SK-N-SH (cell line): Measurements from ENCODE around the gene NRCAM. TPM values are rescaled to one million over a fixed set of nuclear protein-coding genes. Genes with fewer than 3 reads are reported as not detected.

ENCODE experiments used
- CTCF ChIA-PET: fragments of 300-600, 350-600 bp; formaldehyde crosslinking; extraction: SDS; loops from one replicate; lab custom pipeline; 2021; lab: Yijun Ruan, JAX
- POLR2A ChIA-PET: fragments of 350-600 bp; sonication (Branson Sonifier 250); formaldehyde crosslinking; extraction: SDS; loops from one replicate; lab custom pipeline; 2020; ENCODE audit warnings: antibody characterized with exemption, inconsistent platforms; lab: Yijun Ruan, JAX
- DNase-seq: peaks from one replicate; pipeline ENCODE4 v3.0.0; 2012
- H2AFZ ChIP-seq: fragments of 200-600 bp; sonication (generic); 2 replicates; pipeline ENCODE4 v1.8.1; 2016; ENCODE audit warnings: antibody characterized with exemption, mild to moderate bottlenecking, low read depth
- H3F3A ChIP-seq: fragments of 200-600 bp; sonication (generic); replicated peaks from 2 replicates; pipeline ENCODE3; 2016; ENCODE audit warnings: antibody characterized with exemption, mild to moderate bottlenecking; ENCODE audit not compliant: insufficient read depth
- H3K27ac ChIP-seq, 2 experiments: fragments of 200-500 bp in 1 of 2; fragments of 200-600 bp in 1 of 2; sonication (Bioruptor generic) in 1 of 2; sonication (generic), shearing (Covaris generic) in 1 of 2; 2 replicates each; pipeline versions ENCODE4 v1.5.1 to v1.6.1; 2014 to 2016; ENCODE audit warnings: low read depth in 2 of 2, inconsistent platforms in 1 of 2, low read length in 1 of 2, mild to moderate bottlenecking in 1 of 2, mixed read lengths in 1 of 2
- H3K27me3 ChIP-seq: fragments of 200-600 bp; sonication (generic), shearing (Covaris generic); 2 replicates; pipeline ENCODE4 v1.6.1; 2016; ENCODE audit warnings: mixed run types; ENCODE audit not compliant: insufficient read depth
- H3K36me3 ChIP-seq, 2 experiments: fragments of 200-500 bp in 1 of 2; fragments of 200-600 bp in 1 of 2; sonication (Bioruptor generic) in 1 of 2; sonication (generic) in 1 of 2; replicated peaks in 1 of 2; 2 replicates each; pipeline versions ENCODE3 to v1.5.1; 2014 to 2016; ENCODE audit warnings: low read length in 1 of 2, mild to moderate bottlenecking in 1 of 2; ENCODE audit not compliant: insufficient read depth in 2 of 2, control insufficient read depth in 1 of 2
- H3K4me1 ChIP-seq, 2 experiments: fragments of 200-500 bp in 1 of 2; fragments of 200-600 bp in 1 of 2; sonication (Bioruptor generic) in 1 of 2; sonication (generic), shearing (Covaris generic) in 1 of 2; 2 replicates each; pipeline versions ENCODE4 v1.5.1 to v1.6.1; 2014 to 2016; ENCODE audit warnings: low read depth in 1 of 2, low read length in 1 of 2, mixed run types in 1 of 2; ENCODE audit not compliant: insufficient read depth in 2 of 2, control insufficient read depth in 1 of 2
- H3K4me2 ChIP-seq: fragments of 200-600 bp; sonication (generic), shearing (Covaris generic); 2 replicates; pipeline ENCODE4 v1.6.1; 2017; ENCODE audit warnings: mixed run types
- H3K4me3 ChIP-seq, 2 experiments: fragments of 200-500 bp in 1 of 2; fragments of 200-600 bp in 1 of 2; sonication (Bioruptor generic) in 1 of 2; sonication (generic), shearing (Covaris generic) in 1 of 2; 2 replicates each; pipeline versions ENCODE4 v1.5.1 to v1.8.1; 2014 to 2016; ENCODE audit warnings: low read depth in 2 of 2, inconsistent platforms in 1 of 2, low read length in 1 of 2, mild to moderate bottlenecking in 1 of 2, mixed read lengths in 1 of 2, moderate library complexity in 1 of 2
- H3K79me2 ChIP-seq: fragments of 200-600 bp; sonication (generic); 2 replicates; pipeline ENCODE4 v1.8.1; 2017; ENCODE audit warnings: mild to moderate bottlenecking; ENCODE audit not compliant: insufficient read depth
- H3K9ac ChIP-seq: fragments of 200-600 bp; sonication (generic); 2 replicates; pipeline ENCODE4 v1.6.1; 2017; ENCODE audit warnings: mixed run types
- H3K9me2 ChIP-seq: fragments of 200-600 bp; sonication (generic); 2 replicates; pipeline ENCODE4 v1.6.1; 2017; ENCODE audit warnings: mixed run types
- H3K9me3 ChIP-seq: fragments of 200-600 bp; sonication (generic); 2 replicates; pipeline ENCODE4 v1.6.1; 2017; ENCODE audit warnings: mixed run types, mild to moderate bottlenecking, moderate library complexity
- H4K20me1 ChIP-seq: fragments of 200-600 bp; sonication (generic); 2 replicates; pipeline ENCODE4 v1.6.1; 2017; ENCODE audit warnings: mild to moderate bottlenecking, mixed run types; ENCODE audit not compliant: insufficient read depth
- ELF1 ChIP-seq: IDR thresholded peaks from 2 replicates; pipeline ENCODE4 v1.4.0; 2012
- EZH2phosphoT487 ChIP-seq: fragments of 200-600 bp; sonication (generic); IDR thresholded peaks from 2 replicates; pipeline ENCODE4 v1.6.1; 2017; ENCODE audit warnings: low read depth, mixed run types, mild to moderate bottlenecking, antibody characterized with exemption, moderate library complexity, borderline replicate concordance
- FOXJ3 ChIP-seq: sonication (generic); formaldehyde crosslinking; IDR thresholded peaks from 2 replicates; pipeline ENCODE4 v1.5.1; 2020; ENCODE audit warnings: mild to moderate bottlenecking, missing genetic modification reagents
- FOXM1 ChIP-seq: IDR thresholded peaks from 2 replicates; pipeline ENCODE4 v1.4.0; 2012; ENCODE audit warnings: low read depth, mild to moderate bottlenecking
- JUND ChIP-seq: IDR thresholded peaks from 2 replicates; pipeline ENCODE4 v1.4.0; 2012
- TAF1 ChIP-seq: IDR thresholded peaks from 2 replicates; pipeline ENCODE4 v1.6.1; 2012; ENCODE audit warnings: low read depth, mild to moderate bottlenecking, low read length, moderate library complexity, borderline replicate concordance
- TEAD4 ChIP-seq: IDR thresholded peaks from 2 replicates; pipeline ENCODE4 v1.4.0; 2012; ENCODE audit warnings: mild to moderate bottlenecking, borderline replicate concordance; ENCODE audit not compliant: insufficient read depth
- ZBTB33 ChIP-seq: IDR thresholded peaks from 2 replicates; pipeline ENCODE4 v1.4.0; 2012; ENCODE audit warnings: low read depth, borderline replicate concordance
- WGBS: methylation state at CpG from one replicate; pipeline ENCODE4 v1.1.6; 2017; ENCODE audit warnings: low lambda C conversion rate; 5-methylcytosine and 5-hydroxymethylcytosine counted together
- polyA plus RNA-seq, 3 experiments: library from polyadenylated mRNA; depleted of rRNA; stranded (reverse); fragments of >200 nt; gene quantifications; 2 replicates each; pipeline ENCODE4 v1.2.3, GENCODE V29; 2012
- TF ChIP-seq, protein P1 (sequence below): IDR thresholded peaks from 2 replicates; pipeline ENCODE4 v1.6.1; 2012; ENCODE audit warnings: mild to moderate bottlenecking, low read depth, low read length, moderate library complexity

NRCAM gene
- polyA plus RNA-seq, 1 of the 3 experiments (the other 2 are of a cell fraction): 1.1 TPM

GRCh38 chr7:108413782-108414492 is 42.3 kb downstream of the NRCAM start:
- Histone ChIP-seq H3K27me3 (no peaks in the 10 kb centered on the region), H2AFZ (no peak overlapping the region), H3F3A (no peaks in the 10 kb centered on the region), H3K9me2 (no peaks in the 10 kb centered on the region), H3K36me3 (no peaks in the 10 kb centered on the region), H4K20me1 (no peaks in the 10 kb centered on the region), H3K9me3 (no peaks in the 10 kb centered on the region), H3K4me3 (no peak overlapping the region), H3K79me2 (no peaks in the 10 kb centered on the region), H3K4me1 (peaks cover 11 to 56% of the 10 kb centered on the region in 2 experiments; a peak in 3 of 4 replicates), H3K9ac (no peak overlapping the region), H3K27ac (peak overlapping the region in 1 of 2 experiments; percentile 98; a peak in 2 of 4 replicates), H3K4me2 (no peak overlapping the region)
- 41% methylated on average over 3 of the region's 3 CpGs for WGBS
- DNase-seq: no peak
- TF ChIP-seq JUND (no peak), TEAD4 (no peak), TAF1 (no peak), FOXJ3 (CRISPR knock-in tag) (no peak), ZBTB33 (no peak), ELF1 (no peak)
- TF ChIP-seq, protein P1, sequence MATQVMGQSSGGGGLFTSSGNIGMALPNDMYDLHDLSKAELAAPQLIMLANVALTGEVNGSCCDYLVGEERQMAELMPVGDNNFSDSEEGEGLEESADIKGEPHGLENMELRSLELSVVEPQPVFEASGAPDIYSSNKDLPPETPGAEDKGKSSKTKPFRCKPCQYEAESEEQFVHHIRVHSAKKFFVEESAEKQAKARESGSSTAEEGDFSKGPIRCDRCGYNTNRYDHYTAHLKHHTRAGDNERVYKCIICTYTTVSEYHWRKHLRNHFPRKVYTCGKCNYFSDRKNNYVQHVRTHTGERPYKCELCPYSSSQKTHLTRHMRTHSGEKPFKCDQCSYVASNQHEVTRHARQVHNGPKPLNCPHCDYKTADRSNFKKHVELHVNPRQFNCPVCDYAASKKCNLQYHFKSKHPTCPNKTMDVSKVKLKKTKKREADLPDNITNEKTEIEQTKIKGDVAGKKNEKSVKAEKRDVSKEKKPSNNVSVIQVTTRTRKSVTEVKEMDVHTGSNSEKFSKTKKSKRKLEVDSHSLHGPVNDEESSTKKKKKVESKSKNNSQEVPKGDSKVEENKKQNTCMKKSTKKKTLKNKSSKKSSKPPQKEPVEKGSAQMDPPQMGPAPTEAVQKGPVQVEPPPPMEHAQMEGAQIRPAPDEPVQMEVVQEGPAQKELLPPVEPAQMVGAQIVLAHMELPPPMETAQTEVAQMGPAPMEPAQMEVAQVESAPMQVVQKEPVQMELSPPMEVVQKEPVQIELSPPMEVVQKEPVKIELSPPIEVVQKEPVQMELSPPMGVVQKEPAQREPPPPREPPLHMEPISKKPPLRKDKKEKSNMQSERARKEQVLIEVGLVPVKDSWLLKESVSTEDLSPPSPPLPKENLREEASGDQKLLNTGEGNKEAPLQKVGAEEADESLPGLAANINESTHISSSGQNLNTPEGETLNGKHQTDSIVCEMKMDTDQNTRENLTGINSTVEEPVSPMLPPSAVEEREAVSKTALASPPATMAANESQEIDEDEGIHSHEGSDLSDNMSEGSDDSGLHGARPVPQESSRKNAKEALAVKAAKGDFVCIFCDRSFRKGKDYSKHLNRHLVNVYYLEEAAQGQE: no peak
- ChIA-PET CTCF (interaction anchor here (0.8 to 1.3 kb wide), 4 partner anchors 20 to 268 kb away, joined by 3 to 7 read pairs (median 4); no protein-coding TSS in a partner anchor), POLR2A (no interaction called here)

DNA sequence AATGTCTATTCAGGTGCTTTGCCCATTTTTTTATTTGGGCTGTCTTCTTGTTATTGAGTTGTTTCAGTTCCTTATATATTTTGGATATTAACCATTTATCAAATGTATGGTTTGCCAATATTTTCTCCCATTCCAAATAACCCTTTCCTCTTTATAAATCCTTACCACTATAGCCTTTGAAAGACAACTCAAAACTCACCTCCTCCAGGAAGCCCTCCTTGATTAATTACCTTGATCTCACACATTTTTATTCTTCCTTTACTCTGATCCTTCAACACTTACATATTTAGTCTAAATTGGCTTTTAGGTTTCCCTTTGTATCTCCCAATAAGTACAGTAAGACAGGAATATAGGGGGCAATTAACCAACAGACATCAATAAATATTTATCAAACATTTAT is 42.9 kb downstream of the NRCAM start:
- TF ChIP-seq EZH2phosphoT487: no peak
- no peak for TF ChIP-seq FOXM1
- TF ChIP-seq, all 33 proteins: peak for 0
- no peak overlapping the region for H3K4me3 ChIP-seq
- no peaks in the 10 kb centered on the region for H4K20me1 ChIP-seq
- peaks cover 11 to 56% of the 10 kb centered on the region in 2 experiments; a peak in 3 of 4 replicates for H3K4me1 ChIP-seq
- H3K79me2 ChIP-seq: no peaks in the 10 kb centered on the region
- no peaks in the 10 kb centered on the region for H3F3A ChIP-seq
- ChIA-PET CTCF (interaction anchor here (0.8 kb wide), 1 partner anchor 267 kb away, joined by 4 read pairs; no protein-coding TSS in a partner anchor), POLR2A (no interaction called here)
- DNase-seq: no peak
- H3K9ac ChIP-seq: no peak overlapping the region
- H3K27ac ChIP-seq: no peak overlapping the region
- H2AFZ ChIP-seq: no peak overlapping the region
- no peaks in the 10 kb centered on the region for H3K9me3 ChIP-seq
- no peaks in the 10 kb centered on the region for H3K27me3 ChIP-seq
- no peaks in the 10 kb centered on the region for H3K9me2 ChIP-seq
- no peak overlapping the region for H3K4me2 ChIP-seq
- no peaks in the 10 kb centered on the region for H3K36me3 ChIP-seq
